BJ (cell line): Measurements from ENCODE around the gene ZNF556. TPM values are rescaled to one million over a fixed set of nuclear protein-coding genes. Genes with fewer than 3 reads are reported as not detected.
"Not testable (repeated sequence)": the region's sequence is repeated elsewhere in the genome, so short reads cannot be mapped to it uniquely, and the experiment has no call there.

Experiments
- CTCF ChIA-PET: fragments of 350-600 bp; formaldehyde crosslinking; extraction: SDS; loops from one replicate; lab custom pipeline; 2021; ENCODE audit warnings: antibody characterized with exemption, inconsistent platforms; lab: Yijun Ruan, JAX
- POLR2A ChIA-PET: fragments of 300-600 bp; sonication (Branson Sonifier 250); formaldehyde crosslinking; extraction: SDS; loops from one replicate; lab custom pipeline; 2021; ENCODE audit warnings: antibody characterized with exemption; lab: Charles Lee
- DNase-seq: peaks from one replicate; pipeline ENCODE4 v3.0.0-alpha.2; 2011; ENCODE audit warnings: low read depth
- H3K27me3 ChIP-seq: 2 replicates; pipeline ENCODE4 v1.6.0; 2011; ENCODE audit warnings: low read length; ENCODE audit not compliant: control insufficient read depth, insufficient read depth
- H3K36me3 ChIP-seq: 2 replicates; pipeline ENCODE4 v1.5.1; 2011; ENCODE audit warnings: low read length; ENCODE audit not compliant: control insufficient read depth, insufficient read depth
- H3K4me3 ChIP-seq: 2 replicates; pipeline ENCODE4 v1.5.1; 2011; ENCODE audit warnings: low read depth, mild to moderate bottlenecking, control low read depth, low read length
- polyA plus RNA-seq: library from polyadenylated mRNA; depleted of rRNA; stranded (reverse); fragments of >200 nt; gene quantifications from 2 replicates; pipeline ENCODE4 v1.2.3, GENCODE V29; 2011
- TF ChIP-seq, protein P1 (sequence below): IDR thresholded peaks from 2 replicates; pipeline ENCODE4 v1.5.1; 2011; ENCODE audit warnings: low read depth, mild to moderate bottlenecking, control low read depth, inconsistent platforms, low read length, moderate library complexity; ENCODE audit not compliant: insufficient read depth

Gene ZNF556
- polyA plus RNA-seq, 1 experiment, result not detected

DNA sequence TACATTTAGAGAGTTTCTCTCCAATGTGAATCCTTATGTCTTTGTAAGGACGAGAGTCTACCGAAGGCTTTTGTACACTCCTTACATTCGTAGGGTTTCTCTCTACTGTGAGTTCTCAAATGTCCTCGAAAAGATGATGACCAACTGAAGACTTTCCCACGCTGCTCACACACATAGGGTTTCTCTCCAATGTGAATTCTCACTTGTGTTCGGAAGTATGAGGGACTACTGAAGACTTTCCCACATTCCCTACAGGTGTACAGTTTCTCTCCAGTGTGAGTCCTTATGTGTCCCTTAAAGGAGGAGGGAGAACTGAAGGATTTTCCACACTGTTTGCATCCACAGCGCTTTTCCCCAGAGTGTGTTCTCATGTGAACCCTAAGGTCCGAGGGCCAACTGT is 29.6 kb downstream of the ZNF556 start:
- TF ChIP-seq, protein P1, sequence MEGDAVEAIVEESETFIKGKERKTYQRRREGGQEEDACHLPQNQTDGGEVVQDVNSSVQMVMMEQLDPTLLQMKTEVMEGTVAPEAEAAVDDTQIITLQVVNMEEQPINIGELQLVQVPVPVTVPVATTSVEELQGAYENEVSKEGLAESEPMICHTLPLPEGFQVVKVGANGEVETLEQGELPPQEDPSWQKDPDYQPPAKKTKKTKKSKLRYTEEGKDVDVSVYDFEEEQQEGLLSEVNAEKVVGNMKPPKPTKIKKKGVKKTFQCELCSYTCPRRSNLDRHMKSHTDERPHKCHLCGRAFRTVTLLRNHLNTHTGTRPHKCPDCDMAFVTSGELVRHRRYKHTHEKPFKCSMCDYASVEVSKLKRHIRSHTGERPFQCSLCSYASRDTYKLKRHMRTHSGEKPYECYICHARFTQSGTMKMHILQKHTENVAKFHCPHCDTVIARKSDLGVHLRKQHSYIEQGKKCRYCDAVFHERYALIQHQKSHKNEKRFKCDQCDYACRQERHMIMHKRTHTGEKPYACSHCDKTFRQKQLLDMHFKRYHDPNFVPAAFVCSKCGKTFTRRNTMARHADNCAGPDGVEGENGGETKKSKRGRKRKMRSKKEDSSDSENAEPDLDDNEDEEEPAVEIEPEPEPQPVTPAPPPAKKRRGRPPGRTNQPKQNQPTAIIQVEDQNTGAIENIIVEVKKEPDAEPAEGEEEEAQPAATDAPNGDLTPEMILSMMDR, result no peak
- no peaks in the 10 kb centered on the region for H3K36me3 ChIP-seq
- ChIA-PET CTCF (interaction anchor here (1.6 kb wide), 1 partner anchor 9 kb away, joined by 6 read pairs; no protein-coding TSS in a partner anchor), POLR2A (no interaction called here)
- H3K4me3 ChIP-seq, result no peak overlapping the region
- DNase-seq, result no peak
- no peaks in the 10 kb centered on the region for H3K27me3 ChIP-seq

DNA sequence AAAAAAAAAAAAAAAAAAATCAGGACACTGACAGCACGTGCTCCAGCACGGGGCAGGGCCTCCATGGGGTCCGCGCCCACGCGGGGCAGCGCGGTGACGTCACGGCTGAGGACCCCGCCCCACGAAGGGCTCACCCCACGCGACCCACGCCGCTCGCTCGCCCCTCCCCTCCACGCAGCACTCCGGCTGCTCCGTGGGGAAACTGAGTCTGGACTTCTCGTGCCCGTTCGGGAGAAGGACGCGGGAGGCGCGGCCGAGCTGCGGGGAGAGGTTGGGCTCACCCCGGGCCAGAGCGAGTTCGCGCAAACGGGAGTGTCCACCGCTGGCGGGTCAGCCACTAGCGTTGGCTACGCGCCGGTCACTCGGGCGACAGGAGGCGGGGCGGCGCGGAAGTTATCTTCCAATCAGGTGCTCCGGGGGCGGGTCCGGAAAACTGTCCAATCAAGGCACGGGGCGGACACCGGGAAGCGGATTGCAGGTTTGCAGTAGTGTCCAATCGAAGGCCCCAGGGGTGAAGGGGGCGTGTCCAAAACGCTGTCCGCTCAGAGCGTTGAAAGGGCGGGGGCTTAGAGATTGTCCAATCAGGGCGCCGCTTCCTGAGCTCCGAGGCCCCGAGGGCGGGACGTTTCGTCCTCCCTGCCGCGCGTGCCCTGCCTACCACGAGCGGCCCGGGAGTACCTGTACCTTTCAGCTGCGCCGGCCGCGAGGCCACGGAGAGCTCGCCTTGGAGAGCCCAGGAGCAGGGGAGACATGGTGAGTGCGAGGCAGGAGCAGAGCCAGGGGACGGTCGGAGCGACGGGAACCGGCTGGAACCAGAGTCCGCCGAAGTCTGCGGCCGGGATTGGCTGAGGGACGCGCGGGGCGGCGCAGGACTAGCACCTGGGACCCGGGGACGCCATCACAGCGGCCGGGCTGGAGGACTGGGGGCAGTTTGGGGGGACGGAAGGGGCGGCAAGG is 33.4 kb downstream of the ZNF556 start, which contains the start of gene ZNF57:
Gene ZNF57 (plus strand): TSS at position 633 of the 957 bp plus-strand sequence. CDS start 118 bp downstream, at position 751.
- ChIA-PET POLR2A (interaction anchor here (0.6 kb wide), 4 partner anchors 10 to 375 kb away, joined by 3 to 4 read pairs (median 4); partner anchors contain the start of gene ZNF555), CTCF (interaction anchor here (0.6 to 1.7 kb wide), 5 partner anchors 12 to 340 kb away, joined by 3 to 6 read pairs (median 3); no protein-coding TSS in a partner anchor)
- DNase-seq, result peak; percentile 94
- Histone ChIP-seq H3K27me3 (no peaks in the 10 kb centered on the region), H3K36me3 (no peaks in the 10 kb centered on the region), H3K4me3 (peak within 1 kb of the TSS; percentile 97)
- TF ChIP-seq, protein P1, result no peak

- Histone ChIP-seq H3K27me3 (no peaks in the 10 kb centered on the region), H3K4me3 (no peak overlapping the region), H3K36me3 (no peaks in the 10 kb centered on the region)
- TF ChIP-seq, protein P1, result no peak
- CTCF ChIA-PET, result interaction anchor here (1.2 kb wide), 1 partner anchor 48 kb away, joined by 5 read pairs; no protein-coding TSS in a partner anchor
- DNase-seq, result no peak
- POLR2A ChIA-PET, result no interaction called here
Observed at GRCh38 chr19:2902590-2903218, 35.6 kb downstream of the ZNF556 start.

DNA sequence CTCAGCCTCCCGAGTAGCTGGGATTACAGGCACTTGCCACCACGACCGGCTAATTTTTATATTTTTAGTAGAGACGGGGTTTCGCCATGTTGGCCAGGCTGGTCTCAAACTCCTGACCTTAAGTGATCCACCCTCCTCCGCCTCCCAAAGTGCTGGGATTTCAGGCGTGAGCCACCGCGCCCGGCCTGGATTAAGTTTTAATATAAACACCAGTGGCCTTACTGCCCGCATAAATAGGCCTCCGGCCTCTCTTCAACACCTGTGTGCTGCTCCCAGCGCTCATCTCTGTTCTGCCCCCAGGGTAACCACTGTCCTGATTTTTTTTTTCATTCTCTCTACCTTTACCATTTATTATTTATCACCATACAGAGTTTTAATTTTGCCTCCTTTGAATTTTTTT is 36.2 kb downstream of the ZNF556 start:
- POLR2A ChIA-PET, CTCF ChIA-PET, H3K36me3 ChIP-seq, H3K4me3 ChIP-seq, DNase-seq, H3K27me3 ChIP-seq: not testable (repeated sequence)

DNA sequence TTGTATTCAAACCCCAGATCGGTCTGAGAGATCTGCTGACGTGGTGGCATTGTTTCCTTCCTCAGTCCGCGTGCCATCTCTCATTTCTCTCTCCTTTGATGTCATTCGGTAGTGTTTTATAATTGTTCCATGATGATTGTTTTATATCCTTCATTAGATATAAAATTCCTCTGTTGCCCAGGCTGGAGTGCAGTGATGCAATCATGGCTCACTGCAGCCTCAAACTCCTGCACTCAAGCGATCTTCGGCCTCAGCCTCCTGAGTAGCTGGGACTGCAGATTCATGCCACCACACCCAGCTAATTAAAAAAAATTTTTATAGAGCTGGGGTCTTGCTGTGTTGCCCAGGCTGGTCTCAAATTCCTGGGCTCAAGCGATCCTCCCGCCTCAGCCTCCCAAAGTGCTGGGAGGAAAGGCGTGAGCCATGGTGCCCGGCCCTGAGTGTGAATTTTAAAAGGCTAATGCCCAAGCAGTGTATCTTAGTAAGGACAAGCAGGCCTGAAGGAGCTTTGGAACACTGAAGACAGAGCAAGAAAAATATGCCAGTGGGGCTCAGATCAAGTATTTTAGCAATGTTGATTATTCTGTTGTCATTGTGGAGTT is 38.9 kb downstream of the ZNF556 start:
- H3K27me3 ChIP-seq, result no peaks in the 10 kb centered on the region
- TF ChIP-seq, protein P1, result no peak
- no peak for DNase-seq
- POLR2A ChIA-PET, result no interaction called here
- no peaks in the 10 kb centered on the region for H3K36me3 ChIP-seq
- no peak overlapping the region for H3K4me3 ChIP-seq
- CTCF ChIA-PET, result interaction anchor here (3.0 kb wide), 1 partner anchor 19 kb away, joined by 11 read pairs; no protein-coding TSS in a partner anchor
